Astrocyte of the cerebellum (primary cell): ENCODE results near the gene CACNA2D3.

ENCODE experiments used
- DNase-seq: peaks from one replicate; pipeline ENCODE4 v3.0.0-alpha.2; 2011; ENCODE audit warnings: low read depth
- H3K4me3 ChIP-seq: 2 replicates; pipeline ENCODE4 v1.5.1; 2011; ENCODE audit warnings: mild to moderate bottlenecking, low read depth, low read length, moderate library complexity
- in situ Hi-C: cut with HindIII; loops from 2 replicates; pipeline ENCODE4 v1.10.0; 2017; ENCODE audit warnings: low sequenced_read_pairs
- TF ChIP-seq, protein P1 (sequence below): IDR thresholded peaks from 2 replicates; pipeline ENCODE4 v1.5.1; 2012; ENCODE audit warnings: low read length, low read depth, moderate library complexity, mild to moderate bottlenecking; ENCODE audit errors: missing control alignments

CACNA2D3 gene

DNA sequence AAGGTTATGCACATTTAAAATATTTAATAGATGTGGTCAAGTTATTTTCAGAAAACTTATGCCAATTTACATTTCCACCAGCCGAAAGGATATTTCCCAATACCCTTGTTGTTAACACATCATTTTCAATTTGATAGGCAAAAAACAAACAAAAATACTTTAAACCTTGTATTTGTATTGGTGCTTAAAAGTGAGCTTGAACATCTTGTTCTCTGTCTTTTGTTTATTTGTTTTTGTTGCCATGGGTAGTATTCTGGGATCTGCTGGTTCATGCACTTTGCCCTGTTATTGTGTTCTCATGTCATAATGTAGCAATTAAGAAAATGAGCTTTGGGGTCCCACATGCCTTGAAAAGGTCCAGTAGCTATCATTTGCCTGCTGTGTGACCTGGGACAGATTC, 614.1 kb downstream of the CACNA2D3 start:
- no peak for DNase-seq
- in situ Hi-C loops = no loop called here
- no peak overlapping the region for H3K4me3 ChIP-seq
- TF ChIP-seq, protein P1, sequence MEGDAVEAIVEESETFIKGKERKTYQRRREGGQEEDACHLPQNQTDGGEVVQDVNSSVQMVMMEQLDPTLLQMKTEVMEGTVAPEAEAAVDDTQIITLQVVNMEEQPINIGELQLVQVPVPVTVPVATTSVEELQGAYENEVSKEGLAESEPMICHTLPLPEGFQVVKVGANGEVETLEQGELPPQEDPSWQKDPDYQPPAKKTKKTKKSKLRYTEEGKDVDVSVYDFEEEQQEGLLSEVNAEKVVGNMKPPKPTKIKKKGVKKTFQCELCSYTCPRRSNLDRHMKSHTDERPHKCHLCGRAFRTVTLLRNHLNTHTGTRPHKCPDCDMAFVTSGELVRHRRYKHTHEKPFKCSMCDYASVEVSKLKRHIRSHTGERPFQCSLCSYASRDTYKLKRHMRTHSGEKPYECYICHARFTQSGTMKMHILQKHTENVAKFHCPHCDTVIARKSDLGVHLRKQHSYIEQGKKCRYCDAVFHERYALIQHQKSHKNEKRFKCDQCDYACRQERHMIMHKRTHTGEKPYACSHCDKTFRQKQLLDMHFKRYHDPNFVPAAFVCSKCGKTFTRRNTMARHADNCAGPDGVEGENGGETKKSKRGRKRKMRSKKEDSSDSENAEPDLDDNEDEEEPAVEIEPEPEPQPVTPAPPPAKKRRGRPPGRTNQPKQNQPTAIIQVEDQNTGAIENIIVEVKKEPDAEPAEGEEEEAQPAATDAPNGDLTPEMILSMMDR = no peak

DNA sequence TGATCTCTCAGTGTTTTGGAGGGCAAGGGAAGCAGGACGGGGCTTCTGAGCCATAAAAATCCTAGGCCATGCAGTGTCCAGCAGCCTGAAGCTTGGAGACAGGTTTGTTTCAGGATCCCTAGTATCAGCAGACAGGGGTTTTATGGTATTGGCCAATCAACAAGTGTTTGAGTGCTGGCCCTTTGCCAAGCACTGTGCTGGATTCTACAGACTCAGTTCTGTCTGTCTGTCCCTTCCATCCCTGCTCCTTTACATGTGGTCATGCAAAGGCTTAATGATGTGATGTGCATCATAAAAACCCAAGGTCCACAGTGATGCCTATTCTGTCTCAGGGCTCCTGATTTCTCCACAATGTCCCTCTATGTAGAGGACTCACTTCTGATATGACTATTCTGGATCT, 621.4 kb downstream of the CACNA2D3 start:
- TF ChIP-seq, protein P1 = no peak
- in situ Hi-C loops = no loop called here
- no peak for DNase-seq
- H3K4me3 ChIP-seq = no peak overlapping the region

DNA sequence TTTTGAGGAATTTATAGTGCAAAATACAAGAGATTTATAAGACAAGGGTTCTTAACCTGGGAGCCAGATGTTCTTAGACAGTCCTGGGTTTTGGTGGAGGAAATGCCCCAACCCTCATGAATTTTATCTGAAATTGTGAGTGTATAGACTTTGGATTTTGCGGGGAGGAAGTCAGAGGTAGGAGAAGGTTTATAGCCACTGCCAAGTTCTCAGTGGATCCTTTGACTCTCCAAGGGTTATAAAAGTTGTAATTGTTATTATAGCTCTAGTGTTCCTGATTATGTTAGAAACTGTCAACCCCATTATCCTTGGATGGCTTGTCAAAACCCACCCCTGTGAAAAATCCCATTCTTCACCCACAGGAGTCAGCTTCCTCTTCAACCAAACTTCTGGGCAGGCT, 621.9 kb downstream of the CACNA2D3 start:
- in situ Hi-C loops = no loop called here
- H3K4me3 ChIP-seq = no peak overlapping the region
- no peak for DNase-seq
- TF ChIP-seq, protein P1 = no peak

DNA sequence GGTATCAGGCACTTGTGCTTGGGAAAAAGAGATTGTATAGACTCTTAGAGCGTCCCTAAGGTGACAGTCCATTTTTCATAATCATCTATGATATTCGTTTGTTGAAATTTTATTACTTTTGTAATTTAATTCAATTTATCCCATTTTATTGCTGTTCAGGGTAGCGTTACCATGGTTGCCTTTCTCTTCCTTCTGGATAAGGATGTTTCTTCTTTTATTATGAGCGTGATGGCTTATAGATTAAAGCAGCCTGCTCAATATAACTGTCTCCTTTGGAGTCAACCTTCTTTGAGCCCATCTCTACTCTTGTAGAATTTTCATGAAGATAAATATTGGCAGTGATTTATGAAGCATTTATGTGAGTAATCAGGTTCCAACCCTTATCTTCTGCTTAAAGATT, 623.5 kb downstream of the CACNA2D3 start:
- no peak overlapping the region for H3K4me3 ChIP-seq
- TF ChIP-seq, protein P1 = no peak
- in situ Hi-C loops = no loop called here
- no peak for DNase-seq

DNA sequence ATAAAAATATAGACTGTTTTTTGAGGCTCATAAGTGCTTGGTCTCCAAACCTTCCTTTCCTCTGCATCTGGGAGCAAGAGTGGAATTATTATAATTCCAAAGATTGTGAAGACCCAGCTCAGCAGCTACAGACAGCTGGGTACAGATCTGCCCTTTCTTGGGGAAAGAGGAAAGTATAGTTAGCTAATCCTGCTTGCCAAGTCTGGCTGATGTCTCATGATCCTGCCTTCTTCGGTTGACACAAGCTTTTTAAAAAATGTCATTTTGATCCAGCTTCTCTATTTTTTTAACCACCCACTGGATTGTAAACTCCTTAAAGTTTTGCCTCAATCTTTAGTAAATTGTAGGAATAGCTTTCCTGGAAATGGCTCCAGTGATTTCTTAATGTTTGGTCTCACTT, 624.4 kb downstream of the CACNA2D3 start:
- TF ChIP-seq, protein P1 = no peak
- no peak overlapping the region for H3K4me3 ChIP-seq
- in situ Hi-C loops = no loop called here
- no peak for DNase-seq

DNA sequence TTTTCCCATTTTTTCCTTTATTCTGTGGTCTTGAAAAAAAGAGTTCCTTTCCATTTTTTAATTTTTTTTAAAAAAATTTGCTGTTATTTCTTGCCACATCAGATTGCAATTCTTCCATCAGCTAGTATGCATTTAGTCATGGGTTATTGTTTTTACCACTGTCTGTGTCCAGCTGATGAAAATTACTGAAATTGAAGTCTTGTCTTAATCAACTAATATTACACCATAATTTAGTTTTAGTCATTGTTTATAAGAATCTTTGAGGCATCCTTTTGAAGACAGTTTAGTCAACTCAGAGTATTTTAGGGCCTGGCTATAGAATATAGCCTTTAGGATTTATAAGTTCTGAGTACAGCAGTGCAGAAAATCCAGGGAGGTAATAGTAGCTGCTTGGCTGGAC, 633.4 kb downstream of the CACNA2D3 start:
- TF ChIP-seq, protein P1 = no peak
- in situ Hi-C loops = no loop called here
- no peak for DNase-seq

DNA sequence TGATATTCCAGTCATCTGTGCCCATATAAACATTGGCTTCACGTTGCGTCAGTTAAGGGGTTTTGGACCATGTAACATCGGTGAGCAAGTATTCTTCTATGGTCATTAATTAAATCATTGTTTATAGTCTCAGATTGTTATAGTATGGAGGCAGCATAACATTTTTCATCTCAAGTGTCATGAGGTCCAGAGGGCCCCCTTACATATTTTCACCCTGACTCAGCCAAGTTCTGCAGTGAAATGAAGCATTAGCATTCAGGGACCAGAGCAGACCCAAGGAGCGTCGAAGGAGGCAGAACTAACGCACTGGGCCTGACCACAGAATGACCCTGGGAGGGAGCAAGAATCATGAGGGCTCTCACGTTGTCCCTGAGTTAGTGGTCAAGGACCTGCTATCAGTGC, 634.0 kb downstream of the CACNA2D3 start:
- peak; percentile 65 for DNase-seq
- no peak overlapping the region for H3K4me3 ChIP-seq
- in situ Hi-C loops = no loop called here
- TF ChIP-seq, protein P1 = no peak

More for the DNA sequence above, 633.4 kb downstream of the CACNA2D3 start:
- no peak overlapping the region for H3K4me3 ChIP-seq
